ENCODE measurements around the gene ZNF701. TPM values are rescaled to one million over a fixed set of nuclear protein-coding genes. Genes with fewer than 3 reads are reported as not detected.
"Not testable (repeated sequence)": the region's sequence is repeated elsewhere in the genome, so short reads cannot be mapped to it uniquely, and the experiment has no call there.

The ZNF701 gene
- polyA plus RNA-seq, 1 experiment = 3.8 TPM

- no peak for TF ChIP-seq CTCF (IDR thresholded peaks at IDR 0.05; ENCODE audit: insufficient read depth, low read depth, low read length)
- Histone ChIP-seq H3K36me3 (ENCODE audit: control insufficient read depth, insufficient read depth, low read length) (0 out of 2 replicates have a peak, but pooled peaks cover 2% of the 10 kb centered on the region), H3K27me3 (ENCODE audit: control insufficient read depth, insufficient read depth, low read length) (no peaks in the 10 kb centered on the region), H3K4me3 (ENCODE audit: low read depth, low read length) (no peak overlapping the region)
- no peak for DNase-seq (ENCODE audit: low read depth)
- POLR2A ChIA-PET = no interaction called here
- CTCF ChIA-PET = no interaction called here
Measured at GRCh38 chr19:52532480-52532879, 37.6 kb upstream of the ZNF701 start.

- CTCF ChIA-PET = no interaction called here
- Histone ChIP-seq H3K27me3 (ENCODE audit: control insufficient read depth, insufficient read depth, low read length) (no peaks in the 10 kb centered on the region), H3K4me3 (ENCODE audit: low read depth, low read length) (no peak overlapping the region), H3K36me3 (ENCODE audit: control insufficient read depth, insufficient read depth, low read length) (0 out of 2 replicates have a peak, but pooled peaks cover 2% of the 10 kb centered on the region)
- TF ChIP-seq CTCF (IDR thresholded peaks at IDR 0.05; ENCODE audit: insufficient read depth, low read depth, low read length) = no peak
- no peak for DNase-seq (ENCODE audit: low read depth)
- POLR2A ChIA-PET = no interaction called here
Measured at GRCh38 chr19:52533901-52534300, 36.2 kb upstream of the ZNF701 start.

GRCh38 chr19:52535385-52535770, 34.7 kb upstream of the ZNF701 start:
- CTCF ChIA-PET; H3K36me3 ChIP-seq (ENCODE audit: control insufficient read depth, insufficient read depth, low read length); DNase-seq (ENCODE audit: low read depth); POLR2A ChIA-PET; H3K27me3 ChIP-seq (ENCODE audit: control insufficient read depth, insufficient read depth, low read length): not testable (repeated sequence)
- H3K4me3 ChIP-seq (ENCODE audit: low read depth, low read length) = peak overlapping the region; percentile 56

- peak; percentile 24 for DNase-seq (ENCODE audit: low read depth)
Measured at GRCh38 chr19:52535771-52536447, 34.2 kb upstream of the ZNF701 start.

GRCh38 chr19:52536448-52536800, 33.7 kb upstream of the ZNF701 start:
- CTCF ChIA-PET = interaction anchor here (0.8 kb wide), 1 partner anchor 9 kb away, joined by 4 read pairs; no protein-coding TSS in a partner anchor
- no peak for TF ChIP-seq CTCF (IDR thresholded peaks at IDR 0.05; ENCODE audit: insufficient read depth, low read depth, low read length)
- peak overlapping the region; percentile 56 for H3K4me3 ChIP-seq (ENCODE audit: low read depth, low read length)
- no peaks in the 10 kb centered on the region for H3K27me3 ChIP-seq (ENCODE audit: control insufficient read depth, insufficient read depth, low read length)
- DNase-seq (ENCODE audit: low read depth) = no peak
- H3K36me3 ChIP-seq (ENCODE audit: control insufficient read depth, insufficient read depth, low read length) = 0 out of 2 replicates have a peak, but pooled peaks cover 2% of the 10 kb centered on the region
- POLR2A ChIA-PET = no interaction called here

More at GRCh38 chr19:52535771-52536447, 34.2 kb upstream of the ZNF701 start:
- Histone ChIP-seq H3K36me3 (ENCODE audit: control insufficient read depth, insufficient read depth, low read length) (0 out of 2 replicates have a peak, but pooled peaks cover 2% of the 10 kb centered on the region), H3K4me3 (ENCODE audit: low read depth, low read length) (peak overlapping the region; percentile 56), H3K27me3 (ENCODE audit: control insufficient read depth, insufficient read depth, low read length) (no peaks in the 10 kb centered on the region)
- ChIA-PET POLR2A (no interaction called here), CTCF (interaction anchor here (0.8 kb wide), 1 partner anchor 10 kb away, joined by 4 read pairs; no protein-coding TSS in a partner anchor)
- TF ChIP-seq CTCF (IDR thresholded peaks at IDR 0.05; ENCODE audit: insufficient read depth, low read depth, low read length) = peak; percentile 42; the same call in 1 of the 2 replicates

- H3K27me3 ChIP-seq (ENCODE audit: control insufficient read depth, insufficient read depth, low read length); CTCF ChIA-PET; DNase-seq (ENCODE audit: low read depth); POLR2A ChIA-PET; H3K36me3 ChIP-seq (ENCODE audit: control insufficient read depth, insufficient read depth, low read length); H3K4me3 ChIP-seq (ENCODE audit: low read depth, low read length): not testable (repeated sequence)
Measured at GRCh38 chr19:52538815-52539214, 31.3 kb upstream of the ZNF701 start.

- DNase-seq (ENCODE audit: low read depth); H3K27me3 ChIP-seq (ENCODE audit: control insufficient read depth, insufficient read depth, low read length); H3K36me3 ChIP-seq (ENCODE audit: control insufficient read depth, insufficient read depth, low read length); H3K4me3 ChIP-seq (ENCODE audit: low read depth, low read length); CTCF ChIA-PET; POLR2A ChIA-PET: not testable (repeated sequence)
Measured at GRCh38 chr19:52541176-52541575, 28.9 kb upstream of the ZNF701 start.

Measured in BJ (cell line).